GM21737 (cell line): ENCODE measurements around the gene F11R.
"Not testable (repeated sequence)": the region's sequence is repeated elsewhere in the genome, so short reads cannot be mapped to it uniquely, and the experiment has no call there.

ENCODE experiments used
- ATAC-seq: cut with Tn5 transposase; IDR thresholded peaks from one replicate; pipeline ENCODE4 v1.9.1; 2021; ENCODE audit warnings: mild to moderate bottlenecking, moderate library complexity; ENCODE audit not compliant: unreplicated experiment

Gene F11R

DNA sequence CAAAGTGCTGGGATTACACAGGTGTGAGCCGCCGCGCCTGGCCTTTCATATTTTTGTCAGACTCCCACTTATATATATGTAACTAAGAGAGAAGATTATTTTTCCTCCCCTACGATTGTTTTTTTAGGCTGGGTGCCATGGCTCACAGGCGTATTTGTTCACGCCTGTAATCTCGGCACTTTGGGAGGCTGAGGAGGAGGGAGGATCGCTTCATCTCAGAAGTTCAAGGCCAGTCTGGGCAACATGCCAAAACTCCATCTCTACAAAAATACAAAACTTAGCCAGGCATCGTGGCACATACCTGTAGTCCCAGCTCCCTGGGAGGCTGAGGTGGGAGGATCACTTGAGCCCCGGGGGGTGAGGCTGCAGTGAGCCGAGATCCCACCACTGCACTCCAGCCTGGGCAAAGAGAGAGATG lies 42.4 kb downstream of the F11R start:
- ATAC-seq: no peak

- ATAC-seq: no peak
These were observed 45.9 kb downstream of the F11R start for GRCh38 chr1:160975026-160975425.

GRCh38 chr1:160973491-160973890 lies 47.5 kb downstream of the F11R start:
- ATAC-seq: no peak

- no peak for ATAC-seq
These were observed 48.0 kb downstream of the F11R start for GRCh38 chr1:160972939-160973338.

GRCh38 chr1:160971618-160972056 lies 49.3 kb downstream of the F11R start:
- no peak for ATAC-seq

GRCh38 chr1:160963521-160963920 lies 57.4 kb downstream of the F11R start:
- ATAC-seq: no peak

DNA sequence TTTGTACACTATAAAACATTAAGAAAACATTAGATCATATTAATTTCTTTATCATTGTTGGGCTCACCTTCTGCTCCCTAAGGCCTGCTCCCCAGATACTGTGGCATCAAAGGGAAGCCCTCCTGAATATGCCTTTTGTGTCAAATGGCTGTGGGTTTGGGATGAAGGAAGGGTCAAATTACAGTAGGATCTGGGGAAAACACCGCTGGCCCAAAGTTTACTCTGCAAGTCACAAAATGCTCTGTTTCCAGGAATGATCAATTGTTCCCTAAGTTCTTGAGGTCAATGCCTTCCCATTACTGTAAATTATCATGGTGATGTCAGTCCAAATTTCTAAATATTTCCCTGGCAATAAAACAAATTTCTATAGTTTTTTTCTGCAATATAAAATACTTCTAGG lies 59.5 kb downstream of the F11R start:
- no peak for ATAC-seq

GRCh38 chr1:160956966-160957365 lies 64.0 kb downstream of the F11R start:
- ATAC-seq: no peak

- peak; percentile 73 for ATAC-seq
These were observed 66.5 kb downstream of the F11R start, which contains the start of gene ITLN2 for GRCh38 chr1:160954158-160955104. Gene ITLN2 (minus strand): TSS chr1:160954809. CDS start chr1:160954741, 68 bp downstream.

GRCh38 chr1:160953030-160953429 lies 67.9 kb downstream of the F11R start:
- no peak for ATAC-seq

- ATAC-seq: no peak
These were observed 68.8 kb downstream of the F11R start for GRCh38 chr1:160952129-160952510.

DNA sequence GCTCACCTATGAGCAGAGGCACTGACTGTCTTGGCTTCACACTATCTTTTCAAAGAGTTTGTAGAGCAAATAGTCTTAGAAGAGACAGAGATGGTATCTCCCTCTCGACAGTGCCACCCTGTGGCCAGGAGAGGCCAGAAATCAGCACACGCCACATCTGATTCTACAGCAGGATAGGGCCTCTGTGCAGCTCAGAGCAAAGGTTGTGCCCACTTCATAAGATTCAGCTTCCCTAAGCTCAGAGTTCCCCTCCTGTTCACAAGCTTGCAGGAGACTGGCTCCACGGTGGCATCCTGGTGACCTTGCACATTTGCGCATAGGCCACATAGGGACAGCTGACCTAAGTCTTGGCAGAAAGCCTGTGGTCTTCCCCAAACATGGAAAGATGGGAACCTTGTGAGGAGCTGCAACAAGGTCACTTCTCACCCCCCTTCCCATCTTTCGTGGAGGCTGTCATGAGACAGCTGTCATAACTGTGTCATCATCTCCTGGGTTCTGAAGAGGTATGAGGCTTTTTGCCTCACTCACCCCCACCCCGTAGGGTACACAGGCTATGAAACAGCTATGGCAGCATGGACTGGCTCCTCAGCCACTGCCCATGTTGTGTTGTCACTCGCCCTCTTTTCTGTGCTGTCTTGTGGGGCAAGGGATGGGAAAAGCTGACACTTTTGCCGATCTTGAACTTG lies 69.4 kb downstream of the F11R start:
- no peak for ATAC-seq

- ATAC-seq: no peak
These were observed 70.3 kb downstream of the F11R start for GRCh38 chr1:160950657-160951056.

GRCh38 chr1:160949881-160950280 lies 71.1 kb downstream of the F11R start:
- ATAC-seq: no peak

GRCh38 chr1:160949216-160949880 lies 71.6 kb downstream of the F11R start:
- not testable (repeated sequence) for ATAC-seq

- not testable (repeated sequence) for ATAC-seq
These were observed 73.7 kb downstream of the F11R start for GRCh38 chr1:160947174-160947759.

- ATAC-seq: not testable (repeated sequence)
These were observed 75.1 kb downstream of the F11R start for GRCh38 chr1:160945881-160946280.
